Stimulated activated CD4-positive, alpha-beta T cell treated with anti-CD3 and anti-CD28 coated beads, Interleukin-1b, Interleukin-23, amount 100 ng/mL, for 4 hours (primary cell): Measurements from ENCODE around the gene FMNL2.

ENCODE experiments used
- DNase-seq, 2 donors: peaks; one replicate each; pipeline ENCODE4 v3.0.0-alpha.2; 2020; ENCODE audit warnings: low read depth in 2 of 2

Gene FMNL2

DNA sequence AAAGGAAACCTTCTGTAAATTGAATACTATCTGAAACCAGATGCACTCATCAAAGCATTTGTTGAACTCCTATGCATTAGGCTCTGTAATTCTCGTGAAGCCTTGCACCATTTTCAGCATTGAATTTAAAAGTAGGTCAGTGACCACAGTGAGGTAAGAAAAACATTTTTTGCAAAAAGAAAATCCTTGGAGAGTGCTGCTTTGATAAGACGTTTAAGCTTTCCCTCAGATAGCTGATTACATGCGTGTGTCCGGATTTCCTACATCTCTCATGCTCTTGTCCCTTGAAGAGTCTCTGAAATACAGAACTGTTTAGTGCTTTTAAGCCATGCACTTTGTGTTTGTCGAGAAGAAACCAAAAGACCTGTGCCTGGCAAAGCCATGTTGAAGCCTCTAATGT, 113.6 kb downstream of the FMNL2 start:
- no peak for DNase-seq

DNA sequence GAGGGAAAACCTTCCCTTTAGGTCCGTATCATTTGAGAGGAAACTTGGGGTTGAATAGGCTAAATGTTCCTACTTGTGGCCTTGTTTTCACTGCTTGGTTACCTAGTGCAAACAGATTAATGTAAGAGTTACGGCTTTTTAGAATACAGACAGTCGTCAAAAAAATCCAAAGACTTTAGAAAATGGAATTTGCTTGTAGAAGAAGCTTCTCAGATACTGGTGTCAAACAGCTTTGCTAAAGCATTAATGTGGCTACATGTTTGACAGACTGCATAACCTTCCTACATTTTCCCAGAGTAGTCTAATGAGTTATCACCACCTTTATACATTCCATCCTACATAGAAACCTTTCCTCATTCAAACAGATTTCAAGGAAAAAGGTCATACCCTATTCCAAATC, 114.6 kb downstream of the FMNL2 start:
- DNase-seq: no peak

DNA sequence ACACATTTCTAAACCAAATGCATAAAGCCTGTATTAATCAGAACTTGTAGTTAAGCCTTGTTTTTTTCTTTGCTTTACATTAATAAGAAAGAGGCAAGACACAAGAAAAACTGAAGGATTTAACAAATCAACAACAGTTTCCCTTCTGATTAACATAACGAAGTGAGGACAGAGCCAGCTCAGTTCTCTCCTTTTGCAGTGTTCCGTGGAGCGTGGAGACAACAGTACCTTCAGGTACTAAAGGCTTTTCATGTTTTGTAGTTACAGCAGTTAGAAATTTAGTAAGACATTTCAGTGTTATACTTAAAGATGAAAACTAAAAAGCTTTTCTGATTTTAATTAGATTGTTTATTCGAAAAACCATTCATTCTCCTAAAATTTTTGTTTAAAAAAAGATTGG, 115.2 kb downstream of the FMNL2 start:
- DNase-seq: no peak

DNA sequence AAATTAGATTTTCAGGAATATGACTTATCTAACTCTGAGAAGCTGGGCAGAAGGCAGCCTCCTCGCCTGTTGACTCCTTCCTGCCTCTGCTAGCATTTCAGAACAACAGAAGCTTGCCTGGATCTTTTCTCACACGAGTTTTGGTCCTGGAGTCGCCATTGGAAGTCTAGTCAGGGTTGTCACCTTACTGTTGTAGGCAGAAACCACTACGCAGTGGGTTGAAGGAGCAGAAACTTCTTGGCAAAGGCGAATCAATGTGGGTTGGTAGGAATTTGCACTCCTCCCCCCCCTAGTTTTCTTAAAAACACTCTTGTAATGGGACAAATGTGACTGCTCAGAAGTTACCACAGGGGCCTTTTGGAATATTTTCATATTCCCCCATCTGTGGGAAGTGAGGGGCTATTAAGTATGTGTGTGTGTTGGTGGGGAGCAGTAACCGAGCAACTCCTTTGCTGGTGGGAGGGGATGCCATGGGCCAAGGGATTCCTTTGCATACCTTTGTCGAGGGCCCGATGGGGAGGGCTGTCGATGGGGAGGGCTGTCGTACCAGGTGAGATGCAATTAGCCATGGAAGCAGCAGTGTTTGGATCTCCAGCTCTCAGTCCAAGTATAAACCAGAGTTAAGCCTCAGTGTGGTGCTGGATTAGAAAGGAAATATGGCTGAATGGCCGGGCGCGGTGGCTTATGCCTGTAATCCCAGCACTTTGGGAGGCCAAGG, 117.4 kb downstream of the FMNL2 start:
- DNase-seq: no peak

DNA sequence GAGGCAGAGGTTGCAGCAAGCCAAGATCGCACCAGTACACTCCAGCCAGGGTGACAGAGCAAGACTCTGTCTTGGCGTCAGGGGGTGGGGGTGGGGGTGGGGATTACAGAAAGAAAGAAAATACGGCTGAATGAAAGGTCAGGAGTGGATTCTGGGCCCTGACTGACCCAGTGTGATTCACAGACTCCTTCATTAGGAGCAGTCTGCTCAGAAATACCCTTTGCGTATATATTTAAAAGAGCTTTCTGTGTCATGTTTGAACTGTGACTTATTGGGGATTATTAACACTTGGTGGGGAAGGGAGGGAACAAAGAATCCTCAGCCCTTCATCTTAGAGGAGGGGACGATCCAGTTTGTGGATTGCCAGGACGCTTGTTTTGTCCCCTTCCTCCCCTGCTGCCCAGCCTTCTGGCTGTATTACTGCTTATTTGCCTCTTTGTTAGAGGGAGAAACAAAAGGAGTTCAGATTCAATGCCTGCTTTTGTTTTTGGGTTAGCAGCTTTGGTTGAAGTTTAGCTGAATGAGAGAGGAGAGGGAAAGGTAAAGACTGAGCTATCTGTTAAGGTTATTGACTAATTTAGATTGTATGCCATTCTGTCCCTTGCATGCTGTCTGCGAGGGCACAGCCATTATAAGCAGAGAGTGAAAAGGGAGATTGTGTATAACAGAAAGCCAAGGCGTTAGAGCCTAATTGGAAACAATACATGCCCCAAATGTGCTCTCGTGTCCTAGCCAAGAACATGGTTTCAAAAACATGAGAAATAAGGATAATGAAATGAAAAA, 118.3 kb downstream of the FMNL2 start:
- DNase-seq: no peak

DNA sequence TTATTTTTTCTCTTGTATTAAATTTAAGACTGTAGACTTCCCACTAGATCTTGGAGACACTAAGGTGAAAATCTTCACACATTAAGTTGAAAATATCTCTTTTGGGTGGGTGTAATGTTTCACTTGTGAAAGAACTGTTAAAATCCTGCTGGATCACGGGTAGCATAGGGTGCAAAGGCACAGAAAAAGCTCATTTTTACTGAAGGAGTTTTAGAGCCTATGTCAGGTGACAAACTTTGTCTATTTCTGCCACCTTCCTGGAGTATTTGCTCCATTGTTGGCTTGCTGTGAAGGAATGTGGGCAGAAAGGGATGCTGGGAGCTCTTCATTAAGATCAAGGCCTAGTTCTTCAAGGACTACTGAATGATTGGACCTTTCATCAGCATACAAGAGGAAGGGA, 119.4 kb downstream of the FMNL2 start:
- no peak for DNase-seq

GRCh38 chr2:152454960-152455359, 120.0 kb downstream of the FMNL2 start:
- no peak for DNase-seq

DNA sequence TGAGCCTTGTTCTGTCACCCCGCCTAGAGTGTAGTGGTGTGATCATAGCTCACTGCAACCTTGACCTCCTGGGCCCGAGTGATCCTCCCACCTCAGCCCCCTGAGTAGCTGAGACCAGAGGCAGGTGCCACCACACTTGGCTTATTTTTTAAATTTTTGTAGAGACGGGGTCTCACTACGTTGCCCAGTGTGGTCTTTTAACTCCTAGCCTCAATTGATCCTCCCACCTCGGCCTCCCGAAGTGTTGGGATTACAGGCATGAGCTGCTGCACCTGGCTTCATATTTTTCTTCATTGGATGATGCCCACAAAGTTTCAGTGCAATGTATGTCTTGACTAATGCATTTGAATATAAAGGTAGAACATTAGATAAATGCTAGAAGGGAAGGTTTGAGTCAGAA, 120.8 kb downstream of the FMNL2 start:
- DNase-seq: no peak

- DNase-seq: no peak
Observed at GRCh38 chr2:152456262-152456661, 121.3 kb downstream of the FMNL2 start.

GRCh38 chr2:152458441-152458940, 123.5 kb downstream of the FMNL2 start:
- no peak for DNase-seq

DNA sequence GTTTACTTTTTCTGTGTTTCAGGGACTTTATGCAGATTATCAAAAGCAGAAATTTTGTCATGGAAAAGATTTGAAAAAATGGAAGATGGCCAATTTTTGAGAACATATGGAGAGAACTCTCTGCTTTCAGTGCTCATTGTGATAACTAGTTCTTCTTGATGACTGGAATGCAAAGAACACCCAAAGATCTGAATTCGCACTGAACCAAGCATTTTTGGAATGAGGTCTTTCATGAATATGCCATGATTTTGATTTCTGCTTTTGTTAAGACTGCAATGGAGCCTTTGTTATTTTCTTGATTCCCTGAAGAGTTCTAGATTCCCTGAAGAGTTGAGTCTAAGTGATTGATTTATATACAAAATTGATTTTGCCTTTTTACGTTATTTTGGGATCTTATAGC, 124.1 kb downstream of the FMNL2 start:
- no peak for DNase-seq

DNA sequence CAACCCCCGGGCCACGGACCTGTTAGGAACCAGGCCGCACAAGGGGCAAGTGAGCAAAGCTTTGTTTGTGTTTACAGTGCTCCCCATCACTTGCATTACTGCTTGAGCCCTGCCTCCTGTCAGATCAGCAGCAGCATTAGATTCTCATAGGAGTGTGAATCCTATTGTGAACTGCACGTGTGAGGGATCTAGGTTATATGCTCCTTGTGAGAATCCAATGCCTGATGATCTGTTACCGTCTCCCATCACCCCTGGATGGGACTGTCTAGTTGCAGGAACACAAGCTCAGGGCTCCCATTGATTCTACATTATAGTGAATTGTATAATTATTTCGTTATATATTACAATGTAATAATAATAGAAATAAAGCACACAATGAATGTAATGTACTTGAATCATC, 125.6 kb downstream of the FMNL2 start:
- no peak for DNase-seq

- DNase-seq: no peak
Observed at GRCh38 chr2:152462120-152462519, 127.1 kb downstream of the FMNL2 start.

DNA sequence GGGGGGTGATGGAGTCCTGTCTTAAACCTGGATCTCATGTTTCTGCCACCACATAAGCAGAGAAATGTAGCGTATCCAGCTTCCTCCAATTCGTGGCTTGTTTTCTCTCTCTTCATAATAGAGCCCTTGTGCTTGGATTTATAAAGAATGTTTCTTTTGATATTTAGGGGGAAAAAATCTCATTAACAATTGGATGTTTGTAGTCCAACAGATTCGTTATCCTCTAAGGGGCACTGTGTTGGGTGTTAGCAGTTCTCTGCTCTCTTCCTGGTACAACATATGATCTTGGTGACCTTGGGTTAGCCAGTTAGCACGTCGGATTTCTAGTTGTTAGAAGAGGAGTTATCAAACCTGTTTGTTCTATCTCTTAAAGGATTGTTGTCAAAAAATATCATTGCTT, 127.8 kb downstream of the FMNL2 start:
- no peak for DNase-seq

- DNase-seq: no peak
Observed at GRCh38 chr2:152464851-152465470, 130.0 kb downstream of the FMNL2 start.

DNA sequence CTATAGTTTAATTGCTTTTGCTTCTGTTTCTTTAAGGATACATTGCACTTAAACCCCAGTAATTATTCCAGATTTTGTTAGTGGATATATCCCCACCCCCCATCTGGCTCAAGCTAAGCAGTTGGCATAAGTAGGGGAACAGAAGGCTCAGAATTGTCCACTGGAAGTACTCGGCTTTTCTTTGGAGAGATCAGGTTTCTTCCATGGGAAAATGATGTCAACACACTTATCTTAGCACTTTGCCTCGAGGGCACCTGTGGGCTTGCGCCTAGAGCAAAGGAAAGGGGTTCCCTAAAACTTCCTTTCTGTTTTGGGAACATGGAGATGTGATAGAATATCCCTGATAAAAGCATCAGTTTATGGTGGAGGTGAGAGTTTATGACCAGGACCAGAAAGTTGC, 130.6 kb downstream of the FMNL2 start:
- no peak for DNase-seq

GRCh38 chr2:152466041-152466440, 131.1 kb downstream of the FMNL2 start:
- no peak for DNase-seq

GRCh38 chr2:152466980-152467676, 132.2 kb downstream of the FMNL2 start:
- no peak for DNase-seq

GRCh38 chr2:152467677-152468410, 132.9 kb downstream of the FMNL2 start:
- DNase-seq: no peak

- no peak for DNase-seq
Observed at GRCh38 chr2:152468899-152469692, 134.1 kb downstream of the FMNL2 start.
